HL-60 (cell line): ENCODE data around the gene WNT7B.

ENCODE experiments used
- CTCF ChIP-seq: IDR thresholded peaks from one replicate; pipeline ENCODE4 v1.5.1; 2011; ENCODE audit warnings: low read length, control low read depth, inconsistent platforms; ENCODE audit not compliant: insufficient read depth
- GABPA ChIP-seq: IDR thresholded peaks from 2 replicates; pipeline ENCODE4 v1.6.1; 2012; ENCODE audit warnings: low read depth
- POLR2AphosphoS5 ChIP-seq: IDR thresholded peaks from 2 replicates; pipeline ENCODE4 v1.6.1; 2012; ENCODE audit warnings: low read depth
- TF ChIP-seq, protein P1 (sequence below): IDR thresholded peaks from 2 replicates; pipeline ENCODE4 v1.6.1; 2012; ENCODE audit warnings: low read depth; ENCODE audit not compliant: insufficient replicate concordance

DNA sequence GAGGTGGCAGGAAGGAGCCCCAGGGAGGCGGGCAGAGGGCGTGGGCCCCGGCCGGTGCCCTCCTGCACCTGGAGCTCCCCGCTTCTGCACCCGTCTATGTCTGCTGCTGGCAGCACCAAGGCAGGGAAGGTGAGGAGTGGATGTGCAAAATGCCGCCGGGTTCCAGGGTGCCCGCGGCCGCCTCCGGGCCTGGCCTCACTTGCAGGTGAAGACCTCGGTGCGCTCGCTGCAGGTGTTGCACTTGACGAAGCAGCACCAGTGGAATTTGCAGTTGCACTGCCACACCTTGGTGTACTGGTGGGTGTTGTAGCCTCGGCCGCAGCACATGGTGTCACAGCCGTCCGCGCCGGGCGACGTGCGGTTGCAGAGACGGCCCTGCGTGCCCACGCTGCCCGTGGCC is 54.3 kb downstream of the WNT7B start:
- TF ChIP-seq CTCF, result no peak
- TF ChIP-seq, protein P1, sequence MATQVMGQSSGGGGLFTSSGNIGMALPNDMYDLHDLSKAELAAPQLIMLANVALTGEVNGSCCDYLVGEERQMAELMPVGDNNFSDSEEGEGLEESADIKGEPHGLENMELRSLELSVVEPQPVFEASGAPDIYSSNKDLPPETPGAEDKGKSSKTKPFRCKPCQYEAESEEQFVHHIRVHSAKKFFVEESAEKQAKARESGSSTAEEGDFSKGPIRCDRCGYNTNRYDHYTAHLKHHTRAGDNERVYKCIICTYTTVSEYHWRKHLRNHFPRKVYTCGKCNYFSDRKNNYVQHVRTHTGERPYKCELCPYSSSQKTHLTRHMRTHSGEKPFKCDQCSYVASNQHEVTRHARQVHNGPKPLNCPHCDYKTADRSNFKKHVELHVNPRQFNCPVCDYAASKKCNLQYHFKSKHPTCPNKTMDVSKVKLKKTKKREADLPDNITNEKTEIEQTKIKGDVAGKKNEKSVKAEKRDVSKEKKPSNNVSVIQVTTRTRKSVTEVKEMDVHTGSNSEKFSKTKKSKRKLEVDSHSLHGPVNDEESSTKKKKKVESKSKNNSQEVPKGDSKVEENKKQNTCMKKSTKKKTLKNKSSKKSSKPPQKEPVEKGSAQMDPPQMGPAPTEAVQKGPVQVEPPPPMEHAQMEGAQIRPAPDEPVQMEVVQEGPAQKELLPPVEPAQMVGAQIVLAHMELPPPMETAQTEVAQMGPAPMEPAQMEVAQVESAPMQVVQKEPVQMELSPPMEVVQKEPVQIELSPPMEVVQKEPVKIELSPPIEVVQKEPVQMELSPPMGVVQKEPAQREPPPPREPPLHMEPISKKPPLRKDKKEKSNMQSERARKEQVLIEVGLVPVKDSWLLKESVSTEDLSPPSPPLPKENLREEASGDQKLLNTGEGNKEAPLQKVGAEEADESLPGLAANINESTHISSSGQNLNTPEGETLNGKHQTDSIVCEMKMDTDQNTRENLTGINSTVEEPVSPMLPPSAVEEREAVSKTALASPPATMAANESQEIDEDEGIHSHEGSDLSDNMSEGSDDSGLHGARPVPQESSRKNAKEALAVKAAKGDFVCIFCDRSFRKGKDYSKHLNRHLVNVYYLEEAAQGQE, result no peak
- no peak for TF ChIP-seq GABPA
- no peak for TF ChIP-seq POLR2AphosphoS5
